ENCODE results near the gene XRCC4.

GRCh38 chr5:83230511-83230910 is 153.2 kb downstream of the XRCC4 start:
- TF ChIP-seq CTCF (IDR thresholded peaks at IDR 0.05) = no peak
- TF ChIP-seq POLR2A (IDR thresholded peaks at IDR 0.05) = no peak
- no peak for TF ChIP-seq EP300 (IDR thresholded peaks at IDR 0.05)
